Spinal cord (tissue), 10 donors: ENCODE results near the gene VPS37B. TPM values are rescaled to one million over a fixed set of nuclear protein-coding genes. Genes with fewer than 3 reads are reported as not detected.

Source experiments
- DNase-seq, 6 donors: peaks; one replicate each; pipeline versions ENCODE4 v3.0.0 to v3.0.0-alpha.2; 2013 to 2015; ENCODE audit warnings: low spot score in 6 of 6, low read depth in 4 of 6
- H3K27ac ChIP-seq: one replicate; pipeline ENCODE4 v1.5.1; 2013; ENCODE audit warnings: low read depth, low read length, control low read depth
- H3K27me3 ChIP-seq: one replicate; pipeline ENCODE4 v1.6.1; 2013; ENCODE audit warnings: low read length; ENCODE audit not compliant: control insufficient read depth, insufficient read depth
- H3K36me3 ChIP-seq: one replicate; pipeline ENCODE4 v1.6.1; 2013; ENCODE audit warnings: low read length; ENCODE audit not compliant: control insufficient read depth, insufficient read depth
- H3K4me1 ChIP-seq: one replicate; pipeline ENCODE4 v1.6.1; 2013; ENCODE audit warnings: low read length; ENCODE audit not compliant: control insufficient read depth, insufficient read depth
- H3K4me3 ChIP-seq: one replicate; pipeline ENCODE4 v1.5.1; 2013; ENCODE audit warnings: low read depth, low read length, control low read depth
- H3K9me3 ChIP-seq: one replicate; pipeline ENCODE4 v1.6.1; 2013; ENCODE audit warnings: low read length; ENCODE audit not compliant: control insufficient read depth, insufficient read depth
- WGBS: methylation state at CpG from one replicate; pipeline ENCODE4 v1.1.5; 2013; ENCODE audit warnings: missing lambda C conversion rate; ENCODE audit not compliant: insufficient coverage; 5-methylcytosine and 5-hydroxymethylcytosine counted together
- polyA plus RNA-seq, 2 donors: library from polyadenylated mRNA; unstranded; fragments of 120-200 nt; gene quantifications; one replicate each; pipeline ENCODE4 v1.2.1, GENCODE V29; 2013; ENCODE audit not compliant: insufficient read length in 2 of 2
- total RNA-seq, 2 donors: library from RNA; depleted of rRNA in 1 of 2; stranded (reverse); fragments of 120-200 nt in 1 of 2; fragments of >200 nt in 1 of 2; gene quantifications; one replicate each; pipeline versions ENCODE4 v1.2.3 to v1.2.4, GENCODE V29; 2013 to 2014
- donor health status: healthy.

VPS37B gene
- total and polyA plus RNA-seq, 4 donors, result 13.7 to 43.2 (median 32.0) TPM

GRCh38 chr12:122849352-122850047 is 46.4 kb downstream of the VPS37B start:
- H3K4me3 ChIP-seq, result no peak overlapping the region
- H3K4me1 ChIP-seq, result peaks cover 87% of the 10 kb centered on the region
- H3K27me3 ChIP-seq, result no peaks in the 10 kb centered on the region
- 55% methylated on average over 24 of the region's 26 CpGs for WGBS
- no peaks in the 10 kb centered on the region for H3K9me3 ChIP-seq
- H3K36me3 ChIP-seq, result peaks cover 84% of the 10 kb centered on the region
- H3K27ac ChIP-seq, result peak overlapping the region; percentile 27
- DNase-seq, result peak in 2 of 6 donors; percentile 37 to 70

- Histone ChIP-seq H3K36me3 (peaks cover 77% of the 10 kb centered on the region), H3K4me3 (no peak overlapping the region), H3K27ac (no peak overlapping the region), H3K4me1 (peaks cover 87% of the 10 kb centered on the region), H3K27me3 (no peaks in the 10 kb centered on the region), H3K9me3 (no peaks in the 10 kb centered on the region)
- no peak for DNase-seq
- 84% methylated on average over 36 of the region's 36 CpGs for WGBS
These were observed 47.2 kb downstream of the VPS37B start for GRCh38 chr12:122848471-122849351.

- 85% methylated on average over 11 of the region's 16 CpGs for WGBS
- no peak overlapping the region for H3K4me3 ChIP-seq
- no peaks in the 10 kb centered on the region for H3K27me3 ChIP-seq
- DNase-seq, result no peak
- peaks cover 89% of the 10 kb centered on the region for H3K4me1 ChIP-seq
- H3K9me3 ChIP-seq, result no peaks in the 10 kb centered on the region
- H3K27ac ChIP-seq, result no peak overlapping the region
- H3K36me3 ChIP-seq, result peaks cover 78% of the 10 kb centered on the region
These were observed 48.0 kb downstream of the VPS37B start for GRCh38 chr12:122847921-122848421.

- DNase-seq, result no peak
- H3K4me3 ChIP-seq, result no peak overlapping the region
- H3K4me1 ChIP-seq, result peaks cover 89% of the 10 kb centered on the region
- 87% methylated on average over 5 of the region's 5 CpGs for WGBS
- no peaks in the 10 kb centered on the region for H3K9me3 ChIP-seq
- H3K27me3 ChIP-seq, result no peaks in the 10 kb centered on the region
- peaks cover 80% of the 10 kb centered on the region for H3K36me3 ChIP-seq
- H3K27ac ChIP-seq, result no peak overlapping the region
These were observed 48.4 kb downstream of the VPS37B start for GRCh38 chr12:122847516-122847836.

- Histone ChIP-seq H3K27me3 (no peaks in the 10 kb centered on the region), H3K4me3 (no peak overlapping the region), H3K27ac (no peak overlapping the region)
These were observed 49.1 kb downstream of the VPS37B start for GRCh38 chr12:122846622-122847515.

GRCh38 chr12:122845865-122846621 is 49.9 kb downstream of the VPS37B start:
- H3K27me3 ChIP-seq, result no peaks in the 10 kb centered on the region
- H3K36me3 ChIP-seq, result peaks cover 74% of the 10 kb centered on the region
- H3K4me3 ChIP-seq, result no peak overlapping the region
- WGBS, result 79% methylated on average over 14 of the region's 14 CpGs
- H3K4me1 ChIP-seq, result peaks cover 95% of the 10 kb centered on the region
- DNase-seq, result no peak
- no peaks in the 10 kb centered on the region for H3K9me3 ChIP-seq
- peak overlapping the region; percentile 67 for H3K27ac ChIP-seq

More at GRCh38 chr12:122846622-122847515, 49.1 kb downstream of the VPS37B start:
- WGBS, result 83% methylated on average over 22 of the region's 27 CpGs
- Histone ChIP-seq H3K9me3 (no peaks in the 10 kb centered on the region), H3K4me1 (peaks cover 89% of the 10 kb centered on the region), H3K36me3 (peaks cover 76% of the 10 kb centered on the region)
- no peak for DNase-seq

- Histone ChIP-seq H3K27ac (peak overlapping the region; percentile 67), H3K4me1 (peaks cover 99% of the 10 kb centered on the region), H3K4me3 (no peak overlapping the region), H3K36me3 (peaks cover 71% of the 10 kb centered on the region), H3K9me3 (no peaks in the 10 kb centered on the region), H3K27me3 (no peaks in the 10 kb centered on the region)
- DNase-seq, result peak in 2 of 6 donors; percentile 59 to 84
- WGBS, result 53% methylated on average over 30 of the region's 30 CpGs
These were observed 50.7 kb downstream of the VPS37B start for GRCh38 chr12:122845041-122845864.

- DNase-seq, result no peak
- peaks cover 71% of the 10 kb centered on the region for H3K36me3 ChIP-seq
- H3K9me3 ChIP-seq, result no peaks in the 10 kb centered on the region
- H3K4me1 ChIP-seq, result peaks cover 99% of the 10 kb centered on the region
- no peaks in the 10 kb centered on the region for H3K27me3 ChIP-seq
- WGBS, result 75% methylated on average over 5 of the region's 8 CpGs
- H3K4me3 ChIP-seq, result no peak overlapping the region
- H3K27ac ChIP-seq, result peak overlapping the region; percentile 67
These were observed 51.5 kb downstream of the VPS37B start for GRCh38 chr12:122844366-122844971.
